Ammon's horn (tissue), 1 donor: Measurements from ENCODE around the gene MEOX1.
"Not testable (repeated sequence)": the region's sequence is repeated elsewhere in the genome, so short reads cannot be mapped to it uniquely, and the experiment has no call there.

ENCODE experiments used
- DNase-seq: peaks from one replicate; pipeline ENCODE4 v3.0.0-alpha.2; 2016; ENCODE audit warnings: low spot score

The MEOX1 gene

DNA sequence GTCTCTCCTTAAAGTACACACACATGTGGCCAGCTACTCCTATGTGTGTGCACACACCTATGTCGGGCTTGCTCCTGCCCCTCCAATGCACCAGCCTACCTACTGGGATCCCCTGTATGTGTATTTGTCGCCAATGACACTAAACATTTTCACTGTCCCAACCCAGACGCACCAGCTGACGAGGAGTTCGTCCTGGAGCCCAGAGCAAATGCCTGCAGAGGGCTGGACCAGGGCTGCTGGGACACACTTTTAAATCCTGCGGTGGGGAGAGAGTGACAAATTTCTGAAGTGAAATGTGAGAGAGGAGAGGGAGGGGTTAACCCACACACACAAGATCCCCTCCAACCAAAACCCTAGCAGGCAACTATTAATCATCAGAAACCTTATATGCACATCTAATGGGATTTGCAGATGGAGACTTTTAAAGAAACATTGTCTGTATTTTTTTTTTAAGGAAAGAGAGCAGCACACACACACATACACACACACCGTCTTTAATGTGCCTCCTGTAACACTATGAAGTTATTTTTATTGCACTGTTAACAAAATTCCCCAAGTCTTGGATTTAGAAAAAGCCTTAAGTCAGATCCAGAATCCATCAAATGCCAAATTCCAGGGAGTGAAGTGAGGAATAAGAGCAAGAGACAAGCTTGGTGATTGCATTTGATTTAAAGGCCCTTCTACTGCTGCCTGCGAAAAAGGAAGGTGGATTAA, at the start of gene MEOX1:
Gene MEOX1 (minus strand): TSS at position 224 of the 714 bp plus-strand sequence. CDS start 388 bp downstream, outside the sequence.
- no peak for DNase-seq

DNA sequence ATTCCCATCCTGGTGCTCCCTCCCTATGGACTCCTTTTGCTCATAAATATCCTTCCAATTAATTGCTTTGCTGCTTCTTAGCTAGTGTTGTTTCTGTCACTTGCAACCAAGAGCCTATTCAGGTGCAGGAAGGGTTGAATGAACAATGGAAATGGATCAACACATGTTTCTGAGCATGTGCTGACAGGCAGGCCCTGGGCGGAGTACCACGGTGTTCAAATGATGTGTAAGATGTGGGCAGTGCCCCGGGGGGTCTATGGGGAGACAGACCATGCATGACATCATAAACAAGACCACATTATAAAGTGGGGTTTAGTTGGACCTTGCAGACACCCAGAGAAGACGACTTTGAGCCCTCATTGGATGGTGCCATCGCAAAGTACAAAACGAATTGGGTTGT, 48.4 kb upstream of the MEOX1 start:
- DNase-seq = no peak

DNA sequence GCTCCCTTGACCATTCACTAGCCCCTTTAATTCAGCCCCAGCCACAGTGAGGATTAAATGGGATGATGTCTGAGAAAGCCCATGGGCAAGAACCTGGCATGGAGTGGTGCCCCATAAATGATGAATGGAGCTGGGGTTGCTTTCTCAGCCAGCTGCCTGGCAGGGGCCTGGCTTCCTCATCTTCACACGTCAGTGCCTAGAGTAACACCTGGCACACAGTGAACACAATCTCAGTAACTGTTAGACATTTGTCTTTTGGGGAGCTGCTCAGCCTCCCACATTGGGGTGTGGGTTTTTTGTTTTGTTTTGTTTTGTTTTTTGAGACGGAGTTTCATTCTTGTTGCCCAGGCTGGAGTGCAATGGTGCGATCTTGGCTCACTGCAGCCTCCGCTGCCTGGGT, 47.5 kb upstream of the MEOX1 start:
- no peak for DNase-seq

GRCh38 chr17:43707184-43707583, 45.5 kb upstream of the MEOX1 start:
- no peak for DNase-seq

- DNase-seq = no peak
These were observed 44.5 kb upstream of the MEOX1 start for GRCh38 chr17:43706235-43706634.

DNA sequence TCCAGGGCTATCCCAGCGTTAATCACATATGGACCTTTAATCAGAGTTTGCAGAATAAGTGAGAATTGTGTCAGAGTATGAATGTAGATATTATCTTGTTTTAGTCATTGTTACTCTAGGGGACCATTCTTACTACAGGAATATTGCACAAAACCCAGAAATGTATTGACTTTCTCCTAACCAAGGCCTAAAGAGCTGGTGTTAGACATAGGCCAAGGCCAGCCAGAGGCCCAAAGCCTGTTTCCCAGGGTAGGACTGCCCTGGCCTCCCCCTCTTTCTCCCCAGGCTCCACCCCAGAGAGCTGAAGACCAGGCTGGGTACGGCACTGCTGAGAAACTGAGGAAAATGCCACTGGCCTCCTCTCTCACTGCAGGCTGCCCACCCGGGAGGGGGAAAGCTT, 41.9 kb upstream of the MEOX1 start:
- DNase-seq = no peak

- no peak for DNase-seq
These were observed 40.9 kb upstream of the MEOX1 start for GRCh38 chr17:43702637-43703036.

DNA sequence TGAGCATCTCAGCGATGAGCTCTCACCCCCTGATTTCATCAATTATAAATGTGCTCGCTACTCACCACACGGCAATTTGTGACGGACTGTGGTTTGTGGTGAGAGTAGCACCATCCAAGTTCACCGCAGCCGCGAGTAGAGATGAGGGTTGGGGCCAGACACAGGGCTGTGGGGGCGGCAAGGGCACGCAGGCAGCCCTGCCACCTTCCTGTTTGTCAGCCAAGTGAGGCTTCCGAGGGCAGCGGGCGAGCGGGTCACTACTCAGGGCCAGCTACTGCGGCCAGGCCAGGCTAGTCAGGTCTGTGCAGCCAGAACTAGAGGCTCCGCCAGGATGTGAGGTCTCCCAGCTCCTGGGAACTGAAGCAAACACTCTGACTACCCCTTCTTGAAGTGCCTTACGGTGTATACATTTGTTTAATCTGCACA, 39.6 kb upstream of the MEOX1 start:
- DNase-seq = no peak

GRCh38 chr17:43699438-43699756, 37.7 kb upstream of the MEOX1 start:
- no peak for DNase-seq

DNA sequence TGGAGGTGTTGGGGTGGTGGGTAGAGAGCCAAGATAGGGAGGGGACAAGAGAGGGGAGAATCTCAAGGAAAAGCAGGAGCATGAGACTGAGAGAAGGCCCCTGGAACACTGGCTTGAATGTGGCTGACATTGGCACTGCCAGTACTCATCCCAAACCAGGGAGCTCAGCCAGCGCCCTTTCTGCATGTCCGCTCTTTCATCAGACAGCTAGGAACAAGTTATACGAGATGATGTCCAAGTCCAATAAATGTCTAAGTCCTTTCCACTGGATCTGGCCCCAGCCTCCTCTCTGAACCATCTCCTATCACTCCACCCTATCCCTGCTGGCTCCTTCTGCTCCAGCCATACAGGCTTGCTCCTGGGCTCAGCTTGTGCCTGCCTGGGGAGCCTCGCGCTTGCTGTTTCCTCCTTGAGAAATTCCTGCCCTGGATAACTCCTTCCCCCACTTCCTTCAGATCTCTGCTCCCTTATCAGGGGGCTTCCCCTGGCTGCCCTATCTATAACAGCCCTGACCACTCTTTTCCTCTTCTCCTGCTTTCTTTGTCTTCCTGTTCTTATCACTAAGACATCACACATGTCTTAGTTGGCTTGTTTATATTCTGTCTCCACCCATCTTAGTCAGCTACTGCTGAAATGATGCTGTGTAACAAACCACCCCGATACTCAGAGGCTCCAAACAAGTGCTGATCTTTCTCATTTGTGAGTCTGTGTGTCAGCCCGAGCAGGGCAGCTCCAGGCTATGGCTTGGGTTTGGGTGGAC, 37.1 kb upstream of the MEOX1 start:
- DNase-seq = no peak

- no peak for DNase-seq
These were observed 36.2 kb upstream of the MEOX1 start for GRCh38 chr17:43697937-43698336.

GRCh38 chr17:43696891-43697290, 35.2 kb upstream of the MEOX1 start:
- no peak for DNase-seq

DNA sequence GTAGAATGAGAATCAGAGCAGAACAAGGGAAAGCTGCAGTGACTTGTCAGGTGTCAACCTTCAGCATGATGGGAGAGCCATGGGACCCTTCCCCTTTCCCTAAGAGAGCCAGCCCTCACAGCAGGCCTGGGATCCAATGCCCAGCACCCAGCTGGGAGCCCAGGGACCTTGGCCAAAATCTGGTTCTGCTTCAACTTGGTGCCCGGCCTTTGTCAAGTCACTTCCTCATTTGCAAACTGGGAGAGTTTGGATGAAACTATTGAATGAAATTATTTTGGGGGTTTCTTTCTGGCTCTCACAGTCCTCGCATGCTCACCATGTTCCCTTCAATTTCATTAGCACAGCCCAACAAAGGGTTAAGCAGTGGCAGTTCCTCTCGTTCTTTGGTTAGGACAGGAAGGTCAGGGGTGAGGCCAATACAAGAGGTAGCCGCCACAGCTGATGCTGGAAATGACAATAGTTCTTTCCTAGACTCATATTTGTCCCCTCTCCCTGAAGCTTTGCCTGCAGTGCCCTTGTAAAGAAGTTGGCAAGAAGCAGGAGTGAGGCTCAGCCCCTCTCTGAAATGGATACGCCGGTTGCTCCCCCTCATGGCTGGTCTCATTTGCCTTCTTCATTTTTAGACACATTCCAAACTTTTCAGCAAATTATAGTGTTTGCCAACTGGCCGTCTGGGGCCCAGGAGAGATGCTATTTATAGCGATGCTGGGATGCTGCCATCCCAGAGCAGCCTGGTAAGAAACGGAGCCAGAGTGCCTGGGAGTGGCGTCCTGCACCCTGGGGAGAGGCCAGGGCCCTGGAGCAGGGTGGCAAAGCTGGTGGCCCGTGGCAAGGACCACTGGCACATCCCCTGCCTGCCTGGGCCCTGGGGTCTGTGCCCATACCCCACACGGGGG, 34.5 kb upstream of the MEOX1 start:
- no peak for DNase-seq

GRCh38 chr17:43694081-43694870, 32.6 kb upstream of the MEOX1 start:
- DNase-seq = peak; percentile 87

DNA sequence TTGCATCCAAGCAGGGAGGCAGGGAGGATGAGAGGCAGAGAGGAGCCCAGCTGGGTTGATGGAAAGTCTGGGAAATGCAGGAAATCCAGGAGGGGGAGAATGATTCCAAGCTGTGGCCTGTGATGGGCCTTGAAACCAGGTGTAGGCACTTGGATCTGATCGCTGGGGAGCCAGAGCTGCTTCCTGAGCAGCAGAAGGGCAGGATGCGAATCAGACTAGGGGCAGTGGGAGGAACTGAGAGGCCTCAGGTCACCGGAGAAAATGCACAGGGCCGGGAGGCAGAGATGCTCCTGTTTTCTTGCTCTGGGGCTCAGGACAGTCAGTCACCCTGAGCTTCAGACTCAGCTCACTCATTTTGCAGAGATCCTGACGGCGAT, 29.6 kb upstream of the MEOX1 start:
- DNase-seq = no peak

- no peak for DNase-seq
These were observed 29.0 kb upstream of the MEOX1 start for GRCh38 chr17:43690624-43691316.

- DNase-seq = no peak
These were observed 28.1 kb upstream of the MEOX1 start for GRCh38 chr17:43689814-43690213.

- no peak for DNase-seq
These were observed 27.4 kb upstream of the MEOX1 start for GRCh38 chr17:43689131-43689530.

DNA sequence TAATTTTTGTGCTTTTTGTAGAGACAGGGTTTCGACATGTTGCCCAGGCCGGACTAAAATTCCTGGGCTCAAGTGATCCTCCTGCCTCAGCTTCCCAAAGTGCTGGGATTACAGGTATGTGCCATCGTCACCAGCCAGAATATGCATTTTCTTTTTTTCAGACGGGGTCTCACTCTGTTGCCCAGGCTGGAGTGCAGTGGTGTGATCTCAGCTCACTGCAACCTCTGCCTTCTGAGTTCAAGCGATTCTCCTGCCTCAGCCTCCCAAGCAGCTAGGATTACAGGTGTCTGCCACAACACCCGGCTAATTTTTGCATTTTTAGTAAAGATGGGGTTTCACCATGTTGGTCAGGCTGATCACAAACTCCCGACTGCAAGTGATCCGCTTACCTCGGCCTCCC, 25.2 kb upstream of the MEOX1 start:
- not testable (repeated sequence) for DNase-seq

DNA sequence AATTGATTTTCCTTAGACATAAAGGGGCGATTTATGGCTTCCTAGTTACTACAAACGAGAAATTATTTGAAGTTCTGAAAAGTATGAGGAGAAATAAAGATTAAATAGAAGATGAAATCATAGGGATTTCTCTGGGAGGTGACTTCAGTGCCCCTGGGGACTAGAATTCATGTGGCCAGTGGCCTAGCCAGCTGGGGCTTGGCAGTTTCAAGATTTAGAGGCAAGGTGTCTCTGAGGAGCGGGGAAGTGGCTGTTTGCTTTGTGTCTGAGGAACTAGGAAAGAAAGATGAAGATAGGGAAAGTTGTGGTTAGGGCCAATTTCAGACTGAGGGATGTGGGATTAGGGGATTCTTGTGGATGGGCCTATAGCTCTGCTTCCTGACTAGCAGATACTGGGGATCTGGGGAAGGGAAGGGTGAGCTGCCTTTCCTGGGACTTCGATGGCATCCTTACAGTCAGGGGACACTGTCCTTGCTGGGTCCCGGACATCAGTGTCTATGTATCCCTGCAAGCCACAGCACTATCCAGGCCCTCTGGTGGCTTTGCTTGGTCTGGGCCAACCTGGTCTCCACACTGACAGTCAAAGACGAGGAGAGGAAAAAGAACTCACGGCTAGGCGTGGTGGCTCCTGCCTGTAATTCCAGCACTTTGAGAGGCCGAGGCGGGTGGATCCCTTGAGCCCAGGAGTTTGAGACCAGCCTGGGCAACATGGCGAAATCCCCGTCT, 22.4 kb upstream of the MEOX1 start:
- DNase-seq = no peak

GRCh38 chr17:43680461-43680860, 18.7 kb upstream of the MEOX1 start:
- DNase-seq = no peak
